Measurements from ENCODE around the gene MED10.

MED10 gene

GRCh38 chr5:6348476-6349000 is 29.8 kb downstream of the MED10 start:
- DNase-seq (ENCODE audit: low read depth) = no peak

- no peak for DNase-seq (ENCODE audit: low read depth)
These were observed 30.7 kb downstream of the MED10 start for GRCh38 chr5:6347673-6348072.

- no peak for DNase-seq (ENCODE audit: low read depth)
These were observed 31.2 kb downstream of the MED10 start for GRCh38 chr5:6347165-6347564.

GRCh38 chr5:6344593-6344989 is 33.8 kb downstream of the MED10 start:
- DNase-seq (ENCODE audit: low read depth) = no peak

GRCh38 chr5:6343951-6344592 is 34.3 kb downstream of the MED10 start:
- no peak for DNase-seq (ENCODE audit: low read depth)

- no peak for DNase-seq (ENCODE audit: low read depth)
These were observed 35.5 kb downstream of the MED10 start for GRCh38 chr5:6342689-6343315.

GRCh38 chr5:6340100-6340499 is 38.2 kb downstream of the MED10 start:
- DNase-seq (ENCODE audit: low read depth) = no peak

GRCh38 chr5:6338871-6339270 is 39.5 kb downstream of the MED10 start:
- no peak for DNase-seq (ENCODE audit: low read depth)

- DNase-seq (ENCODE audit: low read depth) = no peak
These were observed 40.2 kb downstream of the MED10 start for GRCh38 chr5:6338135-6338534.

- no peak for DNase-seq (ENCODE audit: low read depth)
These were observed 45.0 kb downstream of the MED10 start for GRCh38 chr5:6333182-6333905.

GRCh38 chr5:6328173-6328572 is 50.2 kb downstream of the MED10 start:
- no peak for DNase-seq (ENCODE audit: low read depth)

GRCh38 chr5:6326776-6327175 is 51.6 kb downstream of the MED10 start:
- no peak for DNase-seq (ENCODE audit: low read depth)

- no peak for DNase-seq (ENCODE audit: low read depth)
These were observed 56.1 kb downstream of the MED10 start for GRCh38 chr5:6322163-6322713.
